Body of pancreas (tissue), 4 donors: ENCODE measurements around the gene BTC.

Experiments
- POLR2A ChIP-seq, 3 donors: fragments of 450-650 bp; IDR thresholded peaks; one replicate each; pipeline ENCODE4 v1.6.1; 2016; ENCODE audit warnings: antibody characterized with exemption in 3 of 3, mild to moderate bottlenecking in 2 of 3
- TF ChIP-seq, protein P1 (sequence below), 7 experiments: fragments of 450-650 bp in 4 of 7; fragments of 200-600 bp in 3 of 7; sonication (generic) in 3 of 7; IDR thresholded peaks; one replicate each; pipeline ENCODE4 v1.5.1; 2016 to 2019; ENCODE audit warnings: antibody characterized with exemption in 7 of 7

DNA sequence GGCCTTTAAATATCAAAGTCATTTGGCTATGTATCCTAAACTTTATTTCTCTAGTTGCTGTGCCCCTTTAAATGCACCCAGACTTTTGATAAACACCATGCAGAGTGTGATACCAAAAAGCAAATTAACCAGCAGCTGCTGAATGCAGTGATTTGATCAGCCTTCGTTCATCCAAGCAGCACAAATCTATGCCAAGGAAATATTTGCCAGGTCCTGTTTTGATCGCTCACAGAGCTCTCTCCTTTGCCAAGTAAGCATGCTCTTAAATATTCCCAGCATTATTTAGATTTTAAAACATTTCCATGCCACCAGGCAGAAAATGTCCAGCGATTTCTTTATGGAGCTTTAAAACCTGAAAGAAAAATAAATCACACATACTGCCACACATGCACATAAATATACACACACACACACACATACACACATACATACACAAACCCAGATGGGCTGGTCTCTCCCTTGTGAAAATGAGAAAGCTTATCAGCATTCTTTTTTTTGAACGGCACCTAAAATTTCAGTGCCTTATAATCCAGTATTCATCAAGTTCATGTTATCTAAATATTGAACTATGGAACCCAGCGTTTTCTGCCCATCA, 35.7 kb downstream of the BTC start:
- TF ChIP-seq, protein P1, sequence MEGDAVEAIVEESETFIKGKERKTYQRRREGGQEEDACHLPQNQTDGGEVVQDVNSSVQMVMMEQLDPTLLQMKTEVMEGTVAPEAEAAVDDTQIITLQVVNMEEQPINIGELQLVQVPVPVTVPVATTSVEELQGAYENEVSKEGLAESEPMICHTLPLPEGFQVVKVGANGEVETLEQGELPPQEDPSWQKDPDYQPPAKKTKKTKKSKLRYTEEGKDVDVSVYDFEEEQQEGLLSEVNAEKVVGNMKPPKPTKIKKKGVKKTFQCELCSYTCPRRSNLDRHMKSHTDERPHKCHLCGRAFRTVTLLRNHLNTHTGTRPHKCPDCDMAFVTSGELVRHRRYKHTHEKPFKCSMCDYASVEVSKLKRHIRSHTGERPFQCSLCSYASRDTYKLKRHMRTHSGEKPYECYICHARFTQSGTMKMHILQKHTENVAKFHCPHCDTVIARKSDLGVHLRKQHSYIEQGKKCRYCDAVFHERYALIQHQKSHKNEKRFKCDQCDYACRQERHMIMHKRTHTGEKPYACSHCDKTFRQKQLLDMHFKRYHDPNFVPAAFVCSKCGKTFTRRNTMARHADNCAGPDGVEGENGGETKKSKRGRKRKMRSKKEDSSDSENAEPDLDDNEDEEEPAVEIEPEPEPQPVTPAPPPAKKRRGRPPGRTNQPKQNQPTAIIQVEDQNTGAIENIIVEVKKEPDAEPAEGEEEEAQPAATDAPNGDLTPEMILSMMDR (IDR thresholded peaks at IDR 0.05), result no peak
- no peak for TF ChIP-seq POLR2A (IDR thresholded peaks at IDR 0.05)
